ENCODE measurements around the gene PERM1. TPM values are rescaled to one million over a fixed set of nuclear protein-coding genes. Genes with fewer than 3 reads are reported as not detected.

The PERM1 gene
- total RNA-seq, 1 donor from 2014 or later: not detected

DNA sequence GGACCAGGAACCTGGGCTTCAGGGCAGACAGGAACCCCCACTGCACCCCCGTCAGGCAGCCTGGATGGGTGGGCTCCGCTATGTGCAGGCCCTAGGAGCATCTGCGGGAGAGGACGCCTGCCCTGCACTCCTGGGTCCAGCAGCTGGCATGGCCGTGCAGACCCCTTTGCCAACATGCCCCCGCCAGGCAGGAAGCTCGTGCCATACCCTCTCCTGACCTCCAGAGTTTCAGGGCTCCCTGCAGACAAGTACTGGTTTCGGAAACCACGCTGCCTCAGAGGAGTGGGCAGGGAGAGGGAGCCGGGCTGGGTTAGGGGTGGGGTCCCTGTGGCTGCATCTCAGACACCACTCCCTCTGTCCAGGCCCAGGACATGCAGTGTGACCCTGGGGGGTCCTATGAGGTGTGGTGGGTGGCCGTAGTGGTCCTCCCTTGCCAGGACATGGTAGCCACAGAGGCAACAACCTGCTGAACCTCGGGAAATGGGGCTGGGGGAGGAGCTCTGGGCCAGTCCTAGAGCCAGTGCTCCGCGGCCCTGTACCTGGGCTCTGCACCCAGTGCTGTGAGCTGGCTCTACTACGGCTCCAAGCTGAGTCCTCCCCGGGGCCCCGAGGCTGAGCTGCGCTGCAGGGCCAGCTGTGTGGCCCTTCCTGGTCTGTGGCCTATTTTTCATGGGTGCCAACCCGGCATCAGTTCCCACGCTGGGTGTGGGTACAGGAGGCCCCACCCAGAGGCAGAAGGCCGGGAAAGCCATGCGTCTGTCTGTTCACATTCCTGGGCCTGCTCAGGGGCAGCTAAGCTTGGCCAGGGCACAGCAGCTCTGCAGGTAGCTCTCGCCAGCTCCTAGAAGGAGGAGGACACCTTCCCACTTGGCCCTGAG is 14.2 kb downstream of the PERM1 start:
- intact Hi-C loops (cut with micrococcal nuclease): loop anchor here (1.0 to 10.0 kb wide), 2 partner anchors 8 to 47 kb away; partner anchors contain the start of genes ISG15 and NOC2L

DNA sequence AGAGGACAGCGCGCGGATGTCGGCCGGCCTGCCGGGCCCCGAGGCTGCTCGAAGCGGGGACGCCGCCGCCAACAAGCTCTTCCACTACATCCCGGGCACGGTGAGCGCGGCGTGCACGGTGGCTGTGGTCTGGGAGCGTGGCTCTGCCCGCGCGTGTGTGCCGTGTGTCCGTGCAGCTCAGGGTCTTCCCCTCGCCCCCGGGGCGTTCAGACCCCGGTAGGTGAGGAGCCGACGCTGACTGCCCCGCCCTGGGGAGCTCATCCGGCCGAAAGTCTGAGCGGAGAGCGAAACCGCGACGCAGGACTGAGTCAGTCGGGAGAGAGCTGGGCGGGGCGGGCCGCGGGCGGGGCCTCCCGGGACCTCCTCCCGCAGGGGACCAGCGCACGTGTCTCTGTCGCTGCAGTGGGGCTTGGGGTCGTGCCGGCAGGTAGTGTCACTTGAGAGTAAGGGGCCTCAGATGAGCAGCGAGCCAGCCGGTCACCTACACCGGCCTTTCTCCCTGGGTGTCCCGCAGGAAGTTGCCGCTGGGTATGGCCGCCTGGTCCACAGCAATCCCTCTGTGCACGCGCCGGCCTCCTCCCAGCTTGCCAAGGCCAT is 15.1 kb downstream of the PERM1 start:
- intact Hi-C loops (cut with micrococcal nuclease): loop anchor here (1.0 to 10.0 kb wide), 2 partner anchors 8 to 48 kb away; partner anchors contain the start of genes ISG15 and NOC2L

DNA sequence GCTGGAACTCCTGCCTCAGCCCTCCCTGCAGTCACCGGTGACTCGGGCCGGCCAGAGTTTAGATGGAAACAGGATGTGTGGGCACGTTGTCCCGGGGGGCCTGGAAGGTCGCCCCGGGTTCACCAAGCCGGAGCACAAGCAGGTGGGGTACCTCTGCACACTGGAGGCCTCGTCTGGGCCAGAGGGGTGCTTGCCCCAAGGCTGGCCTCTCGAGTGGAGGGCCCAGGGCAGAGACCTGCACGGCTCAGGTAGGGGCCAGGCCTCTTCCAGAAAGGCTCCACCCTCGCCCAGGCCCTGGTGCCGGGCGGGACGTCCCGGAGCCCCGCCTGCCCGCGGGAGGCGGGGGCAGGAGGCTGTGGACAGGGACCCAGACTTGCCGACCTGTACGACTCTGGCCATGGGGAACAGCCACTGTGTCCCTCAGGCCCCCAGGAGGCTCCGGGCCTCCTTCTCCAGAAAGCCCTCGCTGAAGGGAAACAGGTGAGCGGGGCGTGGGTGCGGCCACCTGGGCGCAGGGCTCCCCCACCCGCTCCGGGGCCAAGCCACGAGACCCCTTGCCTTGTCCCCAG is 15.7 kb downstream of the PERM1 start, which contains the start of gene PLEKHN1:
Gene PLEKHN1 (plus strand): TSS at position 348 of the 569 bp plus-strand sequence. CDS start 50 bp downstream, at position 398.
- intact Hi-C loops (cut with micrococcal nuclease): loop anchor here (10.0 kb wide), 1 partner anchor 49 kb away; the partner anchor contains the start of gene ISG15

DNA sequence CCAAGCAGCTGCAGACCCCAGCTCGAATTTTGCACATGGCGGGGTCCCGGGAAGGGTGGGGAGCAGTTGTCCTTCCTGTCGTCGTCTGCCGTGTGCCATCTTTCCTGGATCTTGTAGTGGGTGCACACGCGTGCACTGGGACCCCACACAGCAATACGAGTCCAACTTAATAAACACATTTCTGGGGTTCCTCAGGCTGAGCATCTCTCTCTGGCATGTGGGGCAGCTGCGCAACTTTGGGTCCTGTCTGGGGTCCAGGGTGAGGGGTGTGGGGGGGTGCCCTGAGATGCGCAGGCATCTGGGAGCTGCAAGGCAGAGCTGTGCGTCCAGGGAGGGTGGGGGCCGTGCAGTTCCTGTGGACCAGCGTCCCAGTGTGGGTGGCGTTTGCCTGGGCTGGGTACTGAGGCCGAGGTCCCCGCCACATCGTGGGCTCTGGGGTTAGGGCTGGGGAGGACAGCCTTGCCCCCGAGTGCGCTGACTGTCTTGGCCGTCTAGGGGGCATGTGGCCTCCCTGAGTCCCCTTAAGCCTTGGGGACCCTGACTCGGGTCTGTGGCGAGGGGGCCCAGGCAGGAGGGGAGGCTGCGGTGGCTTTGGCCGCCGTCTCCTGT is 16.3 kb downstream of the PERM1 start:
- intact Hi-C loops (cut with micrococcal nuclease): loop anchor here (10.0 kb wide), 1 partner anchor 49 kb away; the partner anchor contains the start of gene ISG15

DNA sequence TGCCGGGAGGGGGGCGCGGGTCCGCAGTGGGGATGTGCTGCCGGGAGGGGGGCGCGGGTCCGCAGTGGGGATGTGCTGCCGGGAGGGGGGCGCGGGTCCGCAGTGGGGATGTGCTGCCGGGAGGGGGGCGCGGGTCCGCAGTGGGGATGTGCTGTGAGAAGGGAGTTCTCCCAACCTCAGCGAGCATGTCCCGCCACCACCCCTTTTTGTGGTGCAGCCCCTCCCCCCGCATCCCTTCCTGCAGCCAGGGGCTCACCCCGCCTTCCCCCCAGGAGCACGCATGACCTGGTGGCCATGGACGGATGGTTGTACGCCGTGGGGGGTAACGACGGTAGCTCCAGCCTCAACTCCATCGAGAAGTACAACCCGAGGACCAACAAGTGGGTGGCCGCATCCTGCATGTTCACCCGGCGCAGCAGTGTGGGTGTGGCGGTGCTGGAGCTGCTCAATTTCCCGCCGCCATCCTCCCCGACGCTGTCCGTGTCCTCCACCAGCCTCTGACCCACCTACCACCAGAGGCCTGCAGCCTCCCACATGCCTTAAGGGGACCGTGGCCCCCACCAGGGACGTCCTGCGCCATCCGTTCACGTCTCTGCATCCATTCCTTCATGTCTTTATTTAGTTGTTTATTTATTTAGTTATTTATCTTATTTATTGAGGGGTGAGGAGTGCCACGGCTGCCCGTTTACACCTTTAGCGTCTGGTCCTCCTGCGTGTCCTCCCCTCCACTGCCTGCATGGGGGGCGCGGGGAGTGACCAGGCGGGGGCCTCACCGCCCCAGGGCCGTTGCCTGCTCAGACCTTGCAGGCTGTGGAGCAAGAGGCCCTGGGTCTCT is 17.0 kb downstream of the PERM1 start:
- intact Hi-C loops (cut with micrococcal nuclease): loop anchor here (10.0 kb wide), 1 partner anchor 50 kb away; the partner anchor contains the start of gene ISG15

DNA sequence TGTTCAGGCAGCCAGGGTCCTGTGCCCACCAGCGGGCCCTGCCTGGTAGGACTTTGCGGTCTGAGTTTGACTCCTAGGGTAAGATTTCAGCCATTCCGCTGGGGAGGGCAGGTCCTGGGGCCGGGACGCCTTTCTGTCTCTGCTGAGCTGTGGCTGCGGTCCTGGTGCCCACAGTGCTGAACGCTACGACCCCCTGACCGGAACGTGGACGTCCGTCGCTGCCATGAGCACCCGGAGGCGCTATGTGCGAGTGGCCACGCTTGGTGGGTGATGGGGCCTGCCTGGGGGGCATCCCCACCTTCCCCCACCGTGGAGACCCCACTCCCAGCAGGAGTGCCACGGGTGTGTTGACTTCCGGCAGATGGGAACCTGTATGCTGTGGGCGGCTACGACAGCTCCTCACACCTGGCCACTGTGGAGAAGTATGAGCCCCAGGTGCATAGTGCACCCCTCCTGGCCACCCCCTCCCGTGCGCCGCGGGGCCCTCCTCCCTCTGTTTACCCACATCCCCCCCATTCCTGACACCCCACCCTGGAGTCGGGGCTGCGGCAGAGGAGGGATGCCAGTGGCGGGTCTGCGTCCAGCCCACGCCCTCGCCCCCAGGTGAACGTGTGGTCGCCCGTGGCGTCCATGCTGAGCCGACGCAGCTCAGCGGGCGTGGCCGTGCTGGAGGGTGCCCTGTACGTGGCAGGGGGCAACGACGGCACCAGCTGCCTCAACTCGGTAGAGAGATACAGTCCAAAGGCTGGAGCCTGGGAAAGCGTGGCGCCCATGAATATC is 18.0 kb downstream of the PERM1 start:
- intact Hi-C loops (cut with micrococcal nuclease): loop anchor here (10.0 kb wide), 1 partner anchor 51 kb away; the partner anchor contains the start of gene ISG15

DNA sequence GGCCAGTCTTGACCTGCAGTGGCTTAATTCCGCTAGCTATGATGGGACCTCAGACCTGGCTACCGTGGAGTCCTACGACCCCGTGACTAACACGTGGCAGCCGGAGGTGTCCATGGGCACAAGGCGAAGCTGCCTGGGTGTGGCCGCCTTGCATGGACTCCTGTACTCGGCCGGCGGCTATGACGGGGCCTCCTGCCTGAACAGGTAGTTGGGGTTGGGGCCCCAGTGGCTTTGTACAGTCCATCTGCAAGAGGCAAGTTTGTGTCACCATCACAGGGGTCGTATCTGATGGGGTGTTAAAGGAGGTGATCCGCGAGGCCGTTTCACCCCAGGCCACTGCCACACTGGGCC is 18.6 kb downstream of the PERM1 start:
- intact Hi-C loops (cut with micrococcal nuclease): loop anchor here (10.0 kb wide), 1 partner anchor 52 kb away; the partner anchor contains the start of gene ISG15

DNA sequence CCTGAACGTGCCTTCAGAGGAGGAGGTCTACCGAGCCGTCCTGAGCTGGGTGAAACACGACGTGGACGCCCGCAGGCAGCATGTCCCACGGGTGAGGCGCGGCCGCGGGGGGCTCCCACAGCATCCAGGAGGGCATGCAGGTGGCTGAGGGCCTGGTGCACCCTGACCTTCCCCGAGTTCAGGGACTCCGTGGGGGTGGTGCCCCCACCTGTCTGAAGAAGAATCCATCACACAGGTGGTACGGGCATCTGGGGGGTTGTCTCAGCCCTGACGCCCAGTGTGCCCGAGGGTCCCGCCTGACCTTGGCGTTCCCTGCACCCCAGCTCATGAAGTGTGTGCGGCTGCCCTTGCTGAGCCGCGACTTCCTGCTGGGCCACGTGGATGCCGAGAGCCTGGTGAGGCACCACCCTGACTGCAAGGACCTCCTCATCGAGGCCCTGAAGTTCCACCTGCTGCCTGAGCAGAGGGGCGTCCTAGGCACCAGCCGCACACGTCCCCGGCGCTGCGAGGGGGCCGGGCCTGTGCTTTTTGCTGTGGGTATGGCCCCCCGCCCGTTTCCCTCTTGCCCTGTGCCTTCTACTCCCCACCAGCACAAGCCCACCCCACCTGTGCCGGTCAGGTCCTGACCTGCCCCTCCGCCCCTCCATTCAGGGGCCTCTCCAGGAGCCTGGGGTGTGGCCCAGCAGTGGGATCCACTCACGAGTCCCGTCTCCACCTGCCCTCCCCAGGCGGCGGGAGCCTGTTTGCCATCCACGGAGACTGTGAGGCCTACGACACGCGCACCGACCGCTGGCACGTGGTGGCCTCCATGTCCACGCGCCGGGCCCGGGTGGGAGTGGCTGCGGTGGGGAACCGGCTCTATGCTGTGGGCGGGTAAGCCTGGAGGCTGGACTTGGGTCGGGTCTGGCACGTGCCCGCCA is 19.3 kb downstream of the PERM1 start:
- intact Hi-C loops (cut with micrococcal nuclease): loop anchor here (10.0 kb wide), 1 partner anchor 52 kb away; the partner anchor contains the start of gene ISG15

DNA sequence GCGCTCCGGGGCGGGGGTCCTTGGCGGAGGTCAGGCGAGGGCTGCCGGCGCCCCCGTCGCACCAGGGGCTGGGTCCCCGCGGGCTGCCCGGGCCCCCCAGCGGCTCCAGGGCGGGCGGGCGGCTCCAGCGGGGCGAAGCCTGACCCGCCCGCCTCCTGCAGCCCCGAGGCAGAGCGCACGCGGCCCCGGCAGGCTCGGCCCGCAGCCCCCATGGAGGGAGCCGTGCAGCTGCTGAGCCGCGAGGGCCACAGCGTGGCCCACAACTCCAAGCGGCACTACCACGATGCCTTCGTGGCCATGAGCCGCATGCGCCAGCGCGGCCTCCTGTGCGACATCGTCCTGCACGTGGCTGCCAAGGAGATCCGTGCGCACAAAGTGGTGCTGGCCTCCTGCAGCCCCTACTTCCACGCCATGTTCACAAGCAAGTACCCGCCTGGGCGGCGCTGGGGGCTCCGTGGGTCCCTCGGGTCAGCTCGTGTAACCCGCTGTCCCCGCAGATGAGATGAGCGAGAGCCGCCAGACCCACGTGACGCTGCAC is 20.7 kb downstream of the PERM1 start:
- intact Hi-C loops (cut with micrococcal nuclease): loop anchor here (10.0 kb wide), 1 partner anchor 54 kb away; the partner anchor contains the start of gene ISG15

DNA sequence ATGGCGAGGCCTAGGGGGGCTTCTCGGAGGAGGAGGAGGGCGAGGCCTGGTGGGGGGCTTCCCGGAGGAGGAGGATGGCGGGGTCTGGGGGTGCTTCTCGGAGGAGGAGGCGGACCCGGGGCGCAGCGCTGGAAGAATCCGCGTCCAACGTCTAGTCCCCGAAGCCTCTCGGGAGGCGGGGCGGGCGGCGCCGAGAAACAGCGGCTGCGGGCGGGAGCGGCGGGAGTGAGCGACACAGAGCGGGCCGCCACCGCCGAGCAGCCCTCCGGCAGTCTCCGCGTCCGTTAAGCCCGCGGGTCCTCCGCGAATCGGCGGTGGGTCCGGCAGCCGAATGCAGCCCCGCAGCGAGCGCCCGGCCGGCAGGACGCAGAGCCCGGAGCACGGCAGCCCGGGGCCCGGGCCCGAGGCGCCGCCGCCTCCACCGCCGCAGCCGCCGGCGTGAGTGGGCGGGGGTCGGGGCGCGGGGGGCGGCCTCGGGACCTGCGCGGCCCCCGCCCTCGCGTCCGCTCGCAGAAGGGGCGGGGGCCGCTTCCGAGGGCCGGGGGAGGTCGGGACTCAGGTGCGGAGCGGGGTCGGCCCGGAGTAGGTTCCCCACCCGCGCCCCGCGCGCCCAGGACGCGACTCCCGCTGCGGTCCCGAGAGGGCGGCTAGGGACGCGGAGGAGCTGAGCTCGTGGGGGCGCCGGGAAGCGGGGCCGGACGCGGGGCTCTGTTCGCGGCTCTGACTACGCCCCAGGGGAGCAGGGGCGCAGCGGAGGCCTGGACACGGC is 21.3 kb downstream of the PERM1 start, which contains the start of gene KLHL17:
Gene KLHL17 (plus strand): TSS at position 222 of the 769 bp plus-strand sequence. CDS start 110 bp downstream, at position 332.
- intact Hi-C loops (cut with micrococcal nuclease): loop anchor here (1.0 to 10.0 kb wide), 3 partner anchors 54 to 551 kb away; partner anchors contain the start of genes ISG15 and PUSL1

DNA sequence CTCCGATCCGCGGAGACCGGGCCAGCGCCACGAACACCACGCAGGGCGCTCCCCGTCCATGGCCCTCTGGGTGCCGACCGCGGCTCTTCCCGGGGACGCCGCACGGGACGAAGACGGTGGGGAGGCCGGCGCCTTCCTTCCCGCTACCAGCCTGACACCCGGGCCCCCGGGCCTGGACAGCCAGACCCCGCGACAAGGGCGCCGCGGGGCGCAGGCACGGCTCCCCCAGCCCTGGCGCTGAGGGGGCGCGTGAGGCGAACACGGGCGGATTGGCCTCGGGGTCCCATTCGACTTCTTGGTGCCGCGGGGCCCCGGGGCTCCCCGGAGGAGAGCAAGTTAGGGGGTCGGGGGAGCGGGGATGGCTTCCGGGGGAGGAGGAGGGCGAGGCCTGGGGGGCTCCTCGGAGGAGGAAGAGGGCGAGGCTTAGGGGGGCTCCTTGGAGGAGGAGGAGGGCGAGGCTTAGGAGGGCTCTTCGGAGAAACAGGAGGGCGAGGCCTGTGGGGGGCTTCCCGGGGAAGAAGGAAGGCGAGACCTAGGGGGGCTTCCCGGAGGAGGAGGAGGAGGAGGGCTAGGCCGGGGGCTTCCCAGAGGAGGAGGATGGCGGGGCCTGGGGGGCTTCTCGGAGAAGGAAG is 22.0 kb downstream of the PERM1 start:
- intact Hi-C loops (cut with micrococcal nuclease): loop anchor here (1.0 to 10.0 kb wide), 7 partner anchors 7 to 551 kb away; partner anchors contain the start of genes C1orf159, ISG15, PUSL1 and TNFRSF4

DNA sequence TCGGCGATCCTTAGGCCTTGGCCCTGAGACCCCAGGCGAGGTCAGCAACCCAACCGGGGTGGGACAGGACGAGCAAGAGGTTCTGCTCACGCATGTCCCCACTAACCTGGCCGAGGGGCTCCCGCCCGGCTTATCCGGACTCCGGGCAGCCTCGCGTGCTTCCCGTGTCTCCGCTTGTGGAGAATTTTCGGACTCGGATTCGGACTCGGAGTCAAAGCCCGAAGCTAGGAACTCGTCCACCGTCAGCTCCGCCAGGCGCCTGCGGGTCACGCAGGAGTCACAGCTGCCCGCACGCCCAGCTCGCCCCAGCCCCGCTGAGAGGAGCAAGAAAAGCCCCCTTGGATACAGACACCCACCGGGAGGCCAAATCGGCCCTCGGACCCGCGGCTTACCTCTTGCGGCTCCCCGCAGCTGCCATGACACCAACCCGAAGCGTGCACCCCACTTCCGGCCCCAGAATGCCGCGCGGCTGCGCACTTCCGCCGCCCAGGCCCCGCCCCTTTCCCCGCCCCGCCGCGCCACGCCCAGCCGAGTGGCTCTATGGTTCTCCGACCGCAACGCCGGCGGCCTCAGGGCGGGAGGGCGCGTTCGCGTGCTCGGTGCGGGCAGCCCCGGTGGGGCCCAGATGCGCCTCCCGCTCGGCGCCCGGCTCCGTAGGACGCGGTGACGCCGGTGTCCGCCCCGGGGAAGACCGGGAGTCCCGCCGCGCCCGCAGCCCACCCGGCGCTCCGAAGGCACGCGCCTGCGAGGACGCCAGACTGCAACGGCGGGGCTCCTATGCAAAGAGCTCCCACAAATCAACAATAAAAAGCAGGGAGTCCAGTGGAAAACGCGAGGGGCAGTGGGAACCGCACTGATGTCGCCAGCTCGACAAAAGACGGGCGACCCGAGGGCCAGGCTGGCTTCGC is 22.8 kb downstream of the PERM1 start, which contains the start of gene NOC2L:
Gene NOC2L (minus strand): TSS at position 434 of the 908 bp plus-strand sequence. CDS start 16 bp downstream, at position 418.
- intact Hi-C loops (cut with micrococcal nuclease): loop anchor here (1.0 to 5.0 kb wide), 4 partner anchors 8 to 253 kb away; partner anchors contain the start of genes C1orf159 and TNFRSF4

DNA sequence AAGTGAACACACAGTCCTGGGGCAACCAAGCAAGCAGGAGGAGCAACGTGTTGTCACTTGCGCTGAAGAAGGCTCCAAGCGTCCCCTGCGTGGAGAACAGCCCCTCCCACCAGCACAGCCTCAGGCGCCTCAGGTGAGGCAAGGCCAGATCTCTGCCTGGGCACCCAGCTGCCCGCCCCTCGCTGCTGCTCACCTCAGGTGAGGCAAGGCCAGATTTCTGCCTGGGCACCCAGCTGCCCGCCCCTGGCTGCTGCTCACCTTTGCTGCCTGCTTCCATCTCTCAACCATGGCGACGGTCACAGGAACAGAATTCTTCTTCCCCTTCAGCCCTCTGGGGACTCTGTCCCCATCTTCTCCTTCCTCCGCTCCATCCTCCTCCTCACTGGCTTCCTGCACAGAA is 25.3 kb downstream of the PERM1 start:
- intact Hi-C loops (cut with micrococcal nuclease): loop anchor here (5.0 kb wide), 2 partner anchors 49 to 256 kb away; partner anchors contain the start of gene TNFRSF4

DNA sequence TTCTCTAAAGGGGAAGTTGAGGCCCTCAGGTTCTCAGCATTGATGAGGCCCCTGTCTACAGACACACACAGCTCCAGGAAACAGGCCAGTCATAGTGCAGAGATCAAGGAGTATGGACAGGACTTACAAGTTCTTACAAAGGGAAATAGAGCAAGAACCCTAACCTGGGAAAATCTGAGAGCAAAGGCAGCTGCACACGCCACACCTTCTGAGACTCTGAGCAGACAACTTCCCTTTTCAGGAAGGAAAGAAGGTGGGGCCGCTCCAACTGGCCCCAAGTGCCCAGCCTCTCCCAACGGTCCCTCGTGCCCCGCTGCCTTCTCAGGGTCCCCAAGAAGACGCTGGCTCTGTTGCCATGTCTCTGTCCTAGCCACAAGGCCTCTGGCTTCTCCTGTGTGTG is 26.4 kb downstream of the PERM1 start:
- intact Hi-C loops (cut with micrococcal nuclease): loop anchor here (5.0 kb wide), 2 partner anchors 48 to 257 kb away; partner anchors contain the start of gene TNFRSF4

DNA sequence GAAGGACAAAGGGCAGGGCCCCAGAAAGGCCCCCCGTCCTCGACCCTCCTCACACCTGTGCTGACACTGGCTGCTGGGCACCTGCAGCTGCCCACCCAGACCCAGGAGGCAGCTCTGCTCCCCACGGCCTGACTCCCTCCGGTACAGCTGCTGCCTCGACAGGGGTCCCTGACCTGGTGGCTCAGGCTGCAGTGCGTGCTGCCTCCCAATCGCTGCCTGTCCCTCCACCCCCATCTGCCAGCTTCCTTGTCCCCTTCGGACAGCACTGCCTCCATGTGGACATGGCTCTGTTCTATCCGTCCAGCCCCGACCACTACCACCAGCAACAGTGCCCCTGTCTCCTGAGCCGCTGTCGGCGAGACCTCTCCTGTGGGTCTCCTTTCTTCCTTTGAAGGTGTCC is 27.0 kb downstream of the PERM1 start:
- intact Hi-C loops (cut with micrococcal nuclease): loop anchor here (5.0 kb wide), 2 partner anchors 48 to 257 kb away; partner anchors contain the start of gene TNFRSF4

Data from T-helper 1 cell treated with Interleukin-12 subunit alpha and Interleukin-12 subunit beta and Interleukin-4 antibody, amounts not matched to agents 30 ng/mL and 1 ng/mL, for 36 hours (primary cell).